CD4-positive, CD25-positive, alpha-beta regulatory T cell (primary cell): ENCODE results near the gene LHX4. TPM values are rescaled to one million over a fixed set of nuclear protein-coding genes. Genes with fewer than 3 reads are reported as not detected.

Source experiments
- ATAC-seq, 2 donors: fragments of 150-1000 bp; cut with Tn5 transposase; one replicate each; pipeline ENCODE4 v1.10.0; 2021; ENCODE audit warnings: low read depth in 2 of 2, moderate number of reproducible peaks in 2 of 2, moderate library complexity in 1 of 2
- DNase-seq, 3 donors: peaks; one replicate each; pipeline versions ENCODE4 v3.0.0 to v3.0.0-alpha.2; 2012 to 2022; ENCODE audit warnings: mixed read lengths in 1 of 3
- H3K27ac ChIP-seq: one replicate; pipeline ENCODE4 v1.7.0; 2013; ENCODE audit warnings: mild to moderate bottlenecking, low read length; ENCODE audit not compliant: insufficient read depth, poor library complexity, severe bottlenecking
- H3K27me3 ChIP-seq: one replicate; pipeline ENCODE4 v1.7.0; 2013; ENCODE audit warnings: low read length; ENCODE audit not compliant: control insufficient read depth, insufficient read depth
- H3K36me3 ChIP-seq: one replicate; pipeline ENCODE4 v1.7.0; 2013; ENCODE audit warnings: mild to moderate bottlenecking, low read length, moderate library complexity; ENCODE audit not compliant: control insufficient read depth, insufficient read depth
- H3K4me1 ChIP-seq: 2 replicates; pipeline ENCODE4 v1.7.0; 2013; ENCODE audit warnings: mild to moderate bottlenecking, low read length; ENCODE audit not compliant: insufficient read depth, control insufficient read depth, poor library complexity, severe bottlenecking
- H3K4me3 ChIP-seq: one replicate; pipeline ENCODE4 v1.7.0; 2013; ENCODE audit warnings: low read depth, mild to moderate bottlenecking, low read length, moderate library complexity
- H3K9me3 ChIP-seq, 2 experiments: 1 replicate in 1 of 2; 2 replicates in 1 of 2; pipeline ENCODE4 v1.7.0; 2013; ENCODE audit warnings: low read length in 2 of 2, mild to moderate bottlenecking in 1 of 2, moderate library complexity in 1 of 2; ENCODE audit not compliant: control insufficient read depth in 2 of 2
- H3K27ac Mint-ChIP-seq, 3 donors: one replicate each; pipeline ENCODE4 v1.8.0; 2020 to 2022; ENCODE audit warnings: mild to moderate bottlenecking in 3 of 3, mixed read lengths in 3 of 3, moderate library complexity in 2 of 3
- H3K27me3 Mint-ChIP-seq: one replicate; pipeline ENCODE4 v1.8.0; 2022; ENCODE audit warnings: mild to moderate bottlenecking, mixed read lengths
- H3K36me3 Mint-ChIP-seq: one replicate; pipeline ENCODE4 v1.8.0; 2020; ENCODE audit warnings: mixed read lengths
- H3K4me1 Mint-ChIP-seq, 4 donors: one replicate each; pipeline ENCODE4 v1.8.0; 2020 to 2022; ENCODE audit warnings: mixed read lengths in 4 of 4, mild to moderate bottlenecking in 1 of 4
- H3K4me3 Mint-ChIP-seq, 4 donors: one replicate each; pipeline ENCODE4 v1.8.0; 2020 to 2022; ENCODE audit warnings: mild to moderate bottlenecking in 4 of 4, mixed read lengths in 4 of 4, moderate library complexity in 3 of 4
- H3K9me3 Mint-ChIP-seq, 7 donors: one replicate each; pipeline ENCODE4 v1.8.0; 2020 to 2022; ENCODE audit warnings: mixed read lengths in 7 of 7, mild to moderate bottlenecking in 3 of 7, moderate library complexity in 2 of 7
- polyA plus RNA-seq, 4 donors: library from polyadenylated mRNA; unstranded; fragments of 300-500 nt; fragmentation: Illumina TruSeq; gene quantifications; one replicate each; pipeline ENCODE4 v1.2.3, GENCODE V29; 2021
- total RNA-seq: library from RNA; stranded (reverse); gene quantifications from one replicate; pipeline ENCODE4 v1.2.3, GENCODE V29; 2022

Gene LHX4
- total and polyA plus RNA-seq, 5 donors from 2014 or later = 0.17 to 0.32 (median 0.28) TPM; not detected in 1

- Histone ChIP-seq H3K4me3 (no peak overlapping the region), H3K27ac (no peak overlapping the region), H3K4me1 (peaks cover under 1% of the 10 kb centered on the region), H3K9me3 (no peaks in the 10 kb centered on the region), H3K27me3 (peaks cover 9% of the 10 kb centered on the region), H3K36me3 (no peaks in the 10 kb centered on the region)
- Mint-ChIP-seq H3K4me3 (no peak overlapping the region), H3K27me3 (peaks cover 33% of the 10 kb centered on the region), H3K9me3 (no peaks in the 10 kb centered on the region), H3K36me3 (no peaks in the 10 kb centered on the region), H3K27ac (no peak overlapping the region), H3K4me1 (peaks cover 0 to 1% (median under 1%) of the 10 kb centered on the region in 4 donors)
- DNase-seq = no peak
- ATAC-seq = no peak
Measured at GRCh38 chr1:180218806-180219765, 11.0 kb upstream of the LHX4 start.

GRCh38 chr1:180219776-180220175 lies 10.3 kb upstream of the LHX4 start:
- ATAC-seq = no peak
- Mint-ChIP-seq H3K27me3 (peaks cover 39% of the 10 kb centered on the region), H3K9me3 (no peaks in the 10 kb centered on the region), H3K4me3 (no peak overlapping the region), H3K36me3 (peaks cover 3% of the 10 kb centered on the region), H3K27ac (no peak overlapping the region), H3K4me1 (no peaks in the 10 kb centered on the region)
- Histone ChIP-seq H3K4me3 (no peak overlapping the region), H3K9me3 (no peaks in the 10 kb centered on the region), H3K36me3 (no peaks in the 10 kb centered on the region), H3K27ac (no peak overlapping the region), H3K4me1 (no peaks in the 10 kb centered on the region), H3K27me3 (peaks cover 12% of the 10 kb centered on the region)
- DNase-seq = no peak

DNA sequence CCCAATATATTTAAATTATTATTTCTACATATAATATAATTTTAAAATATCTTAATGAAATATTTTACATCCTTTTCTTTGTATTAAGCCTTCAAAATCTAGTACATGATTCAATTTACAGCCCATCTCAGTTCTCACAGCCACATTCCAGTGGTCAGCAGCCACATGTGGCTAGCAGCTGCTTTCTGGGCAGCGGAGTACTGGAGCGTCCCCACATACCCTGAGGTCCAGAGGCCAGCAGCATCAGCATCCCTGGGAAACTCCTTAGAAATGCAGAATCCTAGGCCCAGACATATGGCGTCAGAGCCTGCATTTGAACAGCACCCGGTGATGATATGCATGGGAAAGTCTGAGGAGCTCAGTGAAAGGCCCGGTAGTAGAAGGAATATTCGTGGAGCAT lies 8.6 kb upstream of the LHX4 start:
- peaks cover 56% of the 10 kb centered on the region for H3K27me3 Mint-ChIP-seq
- Histone ChIP-seq H3K9me3 (no peaks in the 10 kb centered on the region), H3K27ac (no peak overlapping the region), H3K27me3 (peaks cover 20% of the 10 kb centered on the region), H3K4me1 (no peaks in the 10 kb centered on the region), H3K4me3 (no peak overlapping the region), H3K36me3 (no peaks in the 10 kb centered on the region)
- H3K4me1 Mint-ChIP-seq = no peaks in the 10 kb centered on the region
- H3K4me3 Mint-ChIP-seq = no peak overlapping the region
- peaks cover 5% of the 10 kb centered on the region for H3K36me3 Mint-ChIP-seq
- H3K27ac Mint-ChIP-seq = no peak overlapping the region
- DNase-seq (no peak), ATAC-seq (no peak)
- peaks cover 0 to 1% (median 0%) of the 10 kb centered on the region in 7 donors for H3K9me3 Mint-ChIP-seq

DNA sequence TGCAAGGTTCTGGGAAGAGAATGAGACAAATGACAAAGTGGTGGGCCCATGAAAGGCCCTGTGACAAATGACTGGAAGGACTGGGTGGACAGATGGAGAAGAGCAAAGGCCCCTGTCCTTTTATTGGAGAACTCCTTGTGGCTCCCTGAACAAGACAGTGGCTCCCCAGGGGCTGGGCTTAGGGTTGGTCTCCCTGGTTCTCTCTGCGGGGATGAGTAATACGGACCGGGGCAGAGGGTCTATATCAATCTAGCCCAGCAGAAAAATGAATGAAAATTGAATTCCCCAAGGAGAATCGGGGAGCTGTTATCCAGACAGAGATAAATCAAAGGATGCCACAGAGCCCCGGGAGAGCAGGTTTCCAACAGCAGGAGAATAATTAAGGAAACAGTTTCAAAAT lies 5.2 kb upstream of the LHX4 start:
- no peaks in the 10 kb centered on the region for H3K9me3 ChIP-seq
- no peak overlapping the region for H3K4me3 Mint-ChIP-seq
- peaks cover 0 to 4% (median 0%) of the 10 kb centered on the region in 7 donors for H3K9me3 Mint-ChIP-seq
- DNase-seq (no peak), ATAC-seq (no peak)
- peaks cover 0 to 12% (median 3%) of the 10 kb centered on the region in 4 donors for H3K4me1 Mint-ChIP-seq
- no peak overlapping the region for H3K27ac ChIP-seq
- H3K36me3 Mint-ChIP-seq = peaks cover 5% of the 10 kb centered on the region
- H3K27me3 ChIP-seq = peaks cover 31% of the 10 kb centered on the region
- H3K4me3 ChIP-seq = no peak overlapping the region
- no peaks in the 10 kb centered on the region for H3K36me3 ChIP-seq
- H3K4me1 ChIP-seq = peaks cover 14% of the 10 kb centered on the region
- no peak overlapping the region for H3K27ac Mint-ChIP-seq
- peaks cover 76% of the 10 kb centered on the region for H3K27me3 Mint-ChIP-seq

- H3K27ac Mint-ChIP-seq = no peak overlapping the region
- DNase-seq = no peak
- ATAC-seq = no peak
- H3K4me3 ChIP-seq = no peak overlapping the region
- peaks cover 0 to 4% (median 0%) of the 10 kb centered on the region in 7 donors for H3K9me3 Mint-ChIP-seq
- peaks cover 78% of the 10 kb centered on the region for H3K27me3 Mint-ChIP-seq
- H3K36me3 ChIP-seq = no peaks in the 10 kb centered on the region
- H3K36me3 Mint-ChIP-seq = peaks cover 5% of the 10 kb centered on the region
- H3K4me1 ChIP-seq = peaks cover 17% of the 10 kb centered on the region
- no peak overlapping the region for H3K4me3 Mint-ChIP-seq
- H3K27ac ChIP-seq = no peak overlapping the region
- peaks cover 0 to 14% (median 3%) of the 10 kb centered on the region in 4 donors for H3K4me1 Mint-ChIP-seq
- no peaks in the 10 kb centered on the region for H3K9me3 ChIP-seq
- peaks cover 31% of the 10 kb centered on the region for H3K27me3 ChIP-seq
Measured at GRCh38 chr1:180225403-180225802, 4.7 kb upstream of the LHX4 start.

DNA sequence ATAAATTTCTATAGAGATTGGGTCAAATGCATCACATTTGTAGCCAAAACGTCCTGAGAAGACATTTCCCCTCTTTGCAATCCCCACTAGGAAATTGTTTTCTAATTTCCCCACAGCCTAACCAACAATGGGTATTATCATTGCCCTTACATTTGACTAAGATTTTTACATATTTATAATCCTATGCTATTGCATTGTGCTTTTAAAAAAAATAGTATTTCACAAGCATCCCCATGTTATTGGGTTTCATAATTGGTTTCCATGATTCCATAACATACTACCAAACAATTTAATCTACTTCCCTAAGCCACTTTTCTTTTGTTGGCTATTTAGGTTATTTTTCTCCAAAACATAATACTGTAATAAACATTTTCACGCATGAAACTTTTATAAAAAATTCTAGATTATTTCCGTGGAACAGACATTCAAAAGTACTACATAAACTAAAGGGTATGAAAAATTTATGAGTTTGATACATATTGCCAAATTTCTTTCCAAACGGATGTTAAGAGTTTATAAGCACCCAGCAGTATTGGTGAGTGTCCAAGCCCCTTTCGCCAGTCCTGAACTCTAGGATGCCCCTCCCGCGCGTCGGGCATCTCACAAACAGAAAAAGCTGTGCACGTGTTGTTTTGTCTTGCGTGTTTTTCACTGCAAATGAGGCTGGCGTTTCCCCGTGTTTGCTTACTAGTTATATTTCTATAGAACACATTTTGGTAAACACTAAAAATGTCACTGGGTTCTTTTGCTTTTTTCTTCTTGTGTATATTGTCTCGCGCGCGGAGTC lies 2.0 kb upstream of the LHX4 start:
- peaks cover 41% of the 10 kb centered on the region for H3K4me1 ChIP-seq
- H3K4me3 ChIP-seq = no peak overlapping the region
- peak overlapping the region; percentile 73 to 86 (median 81) for H3K4me3 Mint-ChIP-seq
- H3K27ac ChIP-seq = no peak overlapping the region
- H3K27me3 Mint-ChIP-seq = peaks cover 85% of the 10 kb centered on the region
- H3K4me1 Mint-ChIP-seq = peaks cover 0 to 30% (median 10%) of the 10 kb centered on the region in 4 donors
- peaks cover 41% of the 10 kb centered on the region for H3K27me3 ChIP-seq
- no peaks in the 10 kb centered on the region for H3K36me3 ChIP-seq
- peaks cover 5% of the 10 kb centered on the region for H3K36me3 Mint-ChIP-seq
- peaks cover 0 to 4% (median 0%) of the 10 kb centered on the region in 7 donors for H3K9me3 Mint-ChIP-seq
- DNase-seq (no peak), ATAC-seq (no peak)
- no peaks in the 10 kb centered on the region for H3K9me3 ChIP-seq
- H3K27ac Mint-ChIP-seq = no peak overlapping the region

GRCh38 chr1:180228648-180229482 lies 1.2 kb upstream of the LHX4 start:
- H3K4me1 ChIP-seq = peaks cover 47% of the 10 kb centered on the region
- H3K36me3 ChIP-seq = no peaks in the 10 kb centered on the region
- no peak overlapping the region for H3K27ac ChIP-seq
- H3K27ac Mint-ChIP-seq = no peak overlapping the region
- no peaks in the 10 kb centered on the region for H3K9me3 ChIP-seq
- peaks cover 5% of the 10 kb centered on the region for H3K36me3 Mint-ChIP-seq
- peaks cover 85% of the 10 kb centered on the region for H3K27me3 Mint-ChIP-seq
- DNase-seq (peak in 1 of 3 donors; percentile 40), ATAC-seq (no peak)
- H3K9me3 Mint-ChIP-seq = peaks cover 0 to 4% (median 0%) of the 10 kb centered on the region in 7 donors
- H3K4me1 Mint-ChIP-seq = peaks cover 0 to 34% (median 12%) of the 10 kb centered on the region in 4 donors
- H3K4me3 Mint-ChIP-seq = peak overlapping the region; percentile 73 to 86 (median 81)
- no peak overlapping the region for H3K4me3 ChIP-seq
- H3K27me3 ChIP-seq = peaks cover 37% of the 10 kb centered on the region
